ENCODE results near the gene DHX40.
"Not testable (repeated sequence)": the region's sequence is repeated elsewhere in the genome, so short reads cannot be mapped to it uniquely, and the experiment has no call there.

The DHX40 gene

DNA sequence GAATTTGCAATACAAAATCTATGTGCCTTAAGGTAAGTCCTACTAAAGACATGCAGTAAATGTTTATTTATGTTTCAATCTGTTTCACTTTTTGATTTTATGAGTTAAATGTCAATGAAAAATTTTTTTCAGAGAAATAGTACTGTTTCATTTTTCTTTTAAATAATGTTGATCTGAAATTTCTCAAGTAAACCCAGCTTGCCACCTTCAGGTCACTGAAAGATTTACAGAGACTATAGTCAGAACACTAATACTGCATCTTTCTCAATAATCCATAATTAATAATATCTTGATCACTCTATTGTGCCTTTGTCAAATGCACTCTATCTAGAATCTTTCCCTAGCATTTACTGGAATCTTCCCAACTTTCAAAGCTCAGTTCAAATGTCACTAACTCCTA, 6.5 kb upstream of the DHX40 start:
- DNase-seq (ENCODE audit: extremely low read depth, low read depth), result no peak
- H3K4me3 ChIP-seq (replicated peaks; ENCODE audit: low read depth, low read length), result no peak overlapping the region
- TF ChIP-seq, protein P1, sequence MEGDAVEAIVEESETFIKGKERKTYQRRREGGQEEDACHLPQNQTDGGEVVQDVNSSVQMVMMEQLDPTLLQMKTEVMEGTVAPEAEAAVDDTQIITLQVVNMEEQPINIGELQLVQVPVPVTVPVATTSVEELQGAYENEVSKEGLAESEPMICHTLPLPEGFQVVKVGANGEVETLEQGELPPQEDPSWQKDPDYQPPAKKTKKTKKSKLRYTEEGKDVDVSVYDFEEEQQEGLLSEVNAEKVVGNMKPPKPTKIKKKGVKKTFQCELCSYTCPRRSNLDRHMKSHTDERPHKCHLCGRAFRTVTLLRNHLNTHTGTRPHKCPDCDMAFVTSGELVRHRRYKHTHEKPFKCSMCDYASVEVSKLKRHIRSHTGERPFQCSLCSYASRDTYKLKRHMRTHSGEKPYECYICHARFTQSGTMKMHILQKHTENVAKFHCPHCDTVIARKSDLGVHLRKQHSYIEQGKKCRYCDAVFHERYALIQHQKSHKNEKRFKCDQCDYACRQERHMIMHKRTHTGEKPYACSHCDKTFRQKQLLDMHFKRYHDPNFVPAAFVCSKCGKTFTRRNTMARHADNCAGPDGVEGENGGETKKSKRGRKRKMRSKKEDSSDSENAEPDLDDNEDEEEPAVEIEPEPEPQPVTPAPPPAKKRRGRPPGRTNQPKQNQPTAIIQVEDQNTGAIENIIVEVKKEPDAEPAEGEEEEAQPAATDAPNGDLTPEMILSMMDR (IDR thresholded peaks at IDR 0.05; ENCODE audit: low read depth, low read length, missing control alignments), result no peak

DNA sequence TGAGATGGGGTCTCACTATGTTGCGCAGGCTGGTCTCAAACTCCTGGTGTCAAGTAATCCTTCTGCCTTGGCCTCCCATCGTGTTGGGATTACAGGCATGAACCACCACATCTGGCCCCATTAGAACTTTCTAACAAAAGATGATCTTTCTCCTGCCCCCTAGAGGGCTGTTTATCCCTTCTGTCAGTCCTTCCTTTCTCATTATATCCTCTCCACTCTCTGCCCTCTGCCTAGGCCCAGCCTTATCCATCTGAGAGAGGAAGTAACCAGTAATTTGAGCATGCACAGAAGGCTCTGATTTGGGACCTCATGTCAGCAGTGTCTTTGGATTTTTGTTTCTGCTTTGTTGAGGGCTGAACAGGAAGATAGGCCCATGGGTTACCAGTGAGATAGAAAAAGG, 4.4 kb upstream of the DHX40 start:
- H3K4me3 ChIP-seq (replicated peaks; ENCODE audit: low read depth, low read length), result no peak overlapping the region
- DNase-seq (ENCODE audit: extremely low read depth, low read depth), result no peak
- TF ChIP-seq, protein P1 (IDR thresholded peaks at IDR 0.05; ENCODE audit: low read depth, low read length, missing control alignments), result peak; percentile 39

GRCh38 chr17:59565959-59566324, 532 bp downstream of the DHX40 start:
- H3K4me3 ChIP-seq (replicated peaks; ENCODE audit: low read depth, low read length), result peak overlapping the region; percentile 98
- TF ChIP-seq, protein P1 (IDR thresholded peaks at IDR 0.05; ENCODE audit: low read depth, low read length, missing control alignments), result no peak
- peak; percentile 67 for DNase-seq (ENCODE audit: extremely low read depth, low read depth)

DNA sequence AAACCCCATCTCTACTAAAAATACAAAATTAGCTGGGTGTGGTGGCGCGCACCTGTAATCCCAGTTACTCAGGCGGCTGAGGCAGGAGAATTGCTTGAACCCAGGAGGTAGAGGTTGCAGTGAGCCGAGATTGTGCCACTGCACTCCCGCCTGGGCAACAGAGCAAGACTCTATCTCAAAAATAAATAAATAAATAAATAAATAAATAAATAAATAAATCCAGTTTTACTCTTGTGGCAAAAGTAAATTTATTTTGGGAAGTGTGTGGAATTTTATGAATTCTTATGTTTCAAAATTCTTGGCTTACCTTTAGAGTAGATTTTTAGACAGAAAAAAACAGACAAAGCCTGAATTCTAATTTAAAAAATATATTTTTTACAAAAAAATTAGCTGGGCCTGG, 3.7 kb downstream of the DHX40 start:
- not testable (repeated sequence) for DNase-seq (ENCODE audit: extremely low read depth, low read depth)

DNA sequence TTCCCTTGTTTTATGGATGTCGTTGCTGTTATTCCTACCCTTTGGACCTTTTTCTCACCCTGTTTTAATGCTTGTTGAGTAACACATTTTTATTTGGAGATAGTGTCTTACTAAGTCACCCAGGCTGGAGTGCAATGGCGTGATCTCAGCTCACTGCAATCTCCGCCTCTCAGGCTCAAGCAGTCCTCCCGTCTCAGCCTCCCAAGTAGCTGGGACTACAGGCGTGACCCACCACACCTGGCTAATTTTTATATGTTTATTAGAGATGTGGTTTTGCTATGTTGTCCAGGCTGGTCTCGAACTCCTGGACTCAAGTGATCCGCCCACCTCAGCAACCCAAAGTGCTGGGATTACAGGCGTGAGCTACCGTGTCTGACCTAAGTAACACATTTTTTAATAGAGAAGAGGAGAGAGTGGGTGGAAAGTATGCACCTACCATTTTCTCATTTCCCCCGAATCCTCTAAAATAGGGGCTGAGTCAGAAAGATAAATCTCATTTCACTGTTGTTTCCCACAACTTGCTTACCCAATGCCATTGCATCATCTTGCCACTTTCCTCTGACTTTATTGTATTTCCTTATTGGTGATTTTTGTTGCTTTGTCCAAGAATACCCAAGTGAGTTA, 7.0 kb downstream of the DHX40 start:
- TF ChIP-seq, protein P1 (IDR thresholded peaks at IDR 0.05; ENCODE audit: low read depth, low read length, missing control alignments), result no peak
- DNase-seq (ENCODE audit: extremely low read depth, low read depth), result no peak

More for the DNA sequence above, 3.7 kb downstream of the DHX40 start:
- not testable (repeated sequence) for H3K4me3 ChIP-seq (replicated peaks; ENCODE audit: low read depth, low read length)

GRCh38 chr17:59584168-59584567, 18.8 kb downstream of the DHX40 start:
- not testable (repeated sequence) for H3K4me3 ChIP-seq (replicated peaks; ENCODE audit: low read depth, low read length); DNase-seq (ENCODE audit: extremely low read depth, low read depth)

More for the DNA sequence above, 7.0 kb downstream of the DHX40 start:
- H3K4me3 ChIP-seq (replicated peaks; ENCODE audit: low read depth, low read length), result no peak overlapping the region

DNA sequence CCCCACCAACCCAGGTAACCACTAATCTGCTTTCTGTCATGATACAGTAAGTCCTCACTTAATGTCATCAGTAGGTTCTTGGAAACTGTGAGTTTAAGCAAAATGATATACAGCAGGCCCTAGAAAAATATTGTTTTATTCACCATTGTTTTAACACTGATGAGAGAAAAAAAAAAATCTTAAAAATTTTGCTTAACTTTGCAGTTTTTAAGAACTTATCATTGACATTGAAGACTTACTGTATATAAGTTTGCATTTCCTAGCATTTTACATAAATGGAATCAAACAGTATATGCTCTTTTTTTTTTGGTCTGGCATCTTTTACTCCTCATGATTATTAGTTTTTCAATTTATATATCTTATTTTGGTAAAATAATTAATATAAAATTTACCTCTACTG, 34.8 kb downstream of the DHX40 start:
- no peak for DNase-seq (ENCODE audit: extremely low read depth, low read depth)
- TF ChIP-seq, protein P1 (IDR thresholded peaks at IDR 0.05; ENCODE audit: low read depth, low read length, missing control alignments), result no peak
- H3K4me3 ChIP-seq (replicated peaks; ENCODE audit: low read depth, low read length), result no peak overlapping the region

GRCh38 chr17:59601130-59601529, 35.7 kb downstream of the DHX40 start:
- TF ChIP-seq, protein P1 (IDR thresholded peaks at IDR 0.05; ENCODE audit: low read depth, low read length, missing control alignments), result no peak
- H3K4me3 ChIP-seq (replicated peaks; ENCODE audit: low read depth, low read length), result no peak overlapping the region
- no peak for DNase-seq (ENCODE audit: extremely low read depth, low read depth)

Measured in HFF-Myc (cell line).